Vagina (tissue), 2 donors: ENCODE measurements around the gene NT5C3B. TPM values are rescaled to one million over a fixed set of nuclear protein-coding genes. Genes with fewer than 3 reads are reported as not detected.
A peak's percentile ranks its signal among the peaks of the same experiment; 100 is the strongest.

Source experiments
- DNase-seq, 2 donors: peaks; one replicate each; pipeline ENCODE4 v3.0.0-alpha.2; 2017; ENCODE audit errors: extremely low spot score in 2 of 2
- H3K27ac ChIP-seq: fragments of 200-600 bp; sonication (generic); one replicate; pipeline ENCODE4 v1.5.1; 2019
- H3K27me3 ChIP-seq: fragments of 200-600 bp; sonication (generic); one replicate; pipeline ENCODE4 v1.5.1; 2019
- H3K36me3 ChIP-seq, 2 donors: fragments of 200-600 bp; sonication (generic); one replicate each; pipeline ENCODE4 v1.5.1; 2017 to 2019
- H3K4me1 ChIP-seq: fragments of 200-600 bp; sonication (generic); one replicate; pipeline ENCODE4 v1.5.1; 2019
- H3K4me3 ChIP-seq, 2 donors: fragments of 200-600 bp; sonication (generic); 1 replicate in 1 of 2; 2 replicates in 1 of 2; pipeline ENCODE4 v1.5.1; 2016 to 2019
- H3K9me3 ChIP-seq: fragments of 200-600 bp; sonication (generic); one replicate; pipeline ENCODE4 v1.5.1; 2019
- POLR2A ChIP-seq, 2 donors: fragments of 450-650 bp; IDR thresholded peaks; one replicate each; pipeline ENCODE4 v1.6.1; 2017; ENCODE audit warnings: antibody characterized with exemption in 2 of 2, mild to moderate bottlenecking in 2 of 2, moderate library complexity in 2 of 2
- POLR2AphosphoS5 ChIP-seq, 2 donors: sonication (generic); formaldehyde crosslinking; IDR thresholded peaks; one replicate each; pipeline ENCODE4 v1.9.0; 2017; ENCODE audit warnings: antibody characterized with exemption in 2 of 2, mild to moderate bottlenecking in 2 of 2, low read depth in 1 of 2; ENCODE audit not compliant: insufficient read depth in 1 of 2
- intact Hi-C: fragments of 100-400 bp; cut with DNase I; formaldehyde crosslinking; loops from one replicate; pipeline ENCODE4 v1.15.1; 2023
- total RNA-seq: library from RNA; depleted of rRNA; stranded (reverse); fragments of >200 nt; gene quantifications from one replicate; pipeline ENCODE4 v1.2.3, GENCODE V29; 2016
- TF ChIP-seq, protein P1 (sequence below), 3 experiments: fragments of 450-650 bp in 2 of 3; fragments of 200-600 bp in 1 of 3; sonication (generic) in 1 of 3; IDR thresholded peaks; one replicate each; pipeline ENCODE4 v1.5.1; 2017 to 2019; ENCODE audit warnings: antibody characterized with exemption in 3 of 3, mild to moderate bottlenecking in 2 of 3, moderate library complexity in 2 of 3

NT5C3B gene
- total RNA-seq, 1 donor from 2014 or later = 71.5 TPM

DNA sequence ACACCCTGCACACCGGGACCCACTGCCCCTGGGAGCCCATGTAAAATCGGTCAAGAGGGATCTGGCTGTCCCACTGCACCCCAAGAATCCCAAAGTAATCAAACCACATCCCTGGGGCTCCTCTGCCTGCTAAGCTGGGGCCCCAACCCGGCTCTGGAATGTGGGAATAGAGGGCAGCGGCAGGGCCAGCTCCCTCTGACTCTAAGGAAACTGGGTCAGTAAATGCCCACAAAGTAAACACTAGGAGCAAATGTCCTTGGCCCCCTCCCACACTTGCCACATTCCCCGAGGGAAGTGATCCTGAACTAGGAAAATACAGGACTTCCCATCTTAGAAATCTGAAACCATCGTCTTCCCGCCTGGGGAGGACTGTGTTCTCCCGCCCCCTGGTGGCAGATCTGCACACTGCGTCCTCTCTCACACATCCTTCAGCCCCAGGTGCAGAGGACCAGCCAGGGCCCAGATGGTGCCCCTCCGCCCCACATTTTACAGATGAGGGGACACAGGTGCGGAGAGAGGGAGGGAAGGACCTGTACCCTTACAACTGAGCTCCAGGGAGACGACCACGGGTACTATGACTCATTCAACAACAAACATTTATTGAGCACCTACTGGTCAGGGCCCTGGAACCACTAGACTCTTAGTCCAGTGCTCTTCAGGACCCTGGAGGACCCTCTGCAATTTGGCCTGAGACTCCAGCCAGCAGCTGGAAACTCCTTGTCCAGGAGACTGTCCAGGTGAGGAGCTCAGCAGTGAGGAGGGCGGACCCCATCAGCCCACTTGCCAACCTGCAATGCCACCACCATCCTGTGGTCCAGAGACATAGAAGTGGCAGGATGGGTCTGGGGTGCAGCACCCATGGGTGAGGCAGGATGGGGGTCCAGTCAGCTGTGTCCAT lies 34.4 kb downstream of the NT5C3B start:
- Histone ChIP-seq H3K27me3 (no peaks in the 10 kb centered on the region), H3K4me1 (peaks cover 19% of the 10 kb centered on the region), H3K27ac (peak overlapping the region; percentile 88), H3K9me3 (no peaks in the 10 kb centered on the region), H3K4me3 (peak overlapping the region; percentile 12 to 33), H3K36me3 (no peaks in the 10 kb centered on the region)
- DNase-seq = no peak
- intact Hi-C loops = loop anchor here (5.0 kb wide), 1 partner anchor 64 kb away; no protein-coding TSS in a partner anchor
- TF ChIP-seq POLR2AphosphoS5 (IDR thresholded peaks at IDR 0.05; ENCODE audit: insufficient read depth in 1 of 2, low read depth in 1 of 2) (peak in 1 of 2 donors; percentile 56), POLR2A (IDR thresholded peaks at IDR 0.05) (no peak)
- TF ChIP-seq, protein P1, sequence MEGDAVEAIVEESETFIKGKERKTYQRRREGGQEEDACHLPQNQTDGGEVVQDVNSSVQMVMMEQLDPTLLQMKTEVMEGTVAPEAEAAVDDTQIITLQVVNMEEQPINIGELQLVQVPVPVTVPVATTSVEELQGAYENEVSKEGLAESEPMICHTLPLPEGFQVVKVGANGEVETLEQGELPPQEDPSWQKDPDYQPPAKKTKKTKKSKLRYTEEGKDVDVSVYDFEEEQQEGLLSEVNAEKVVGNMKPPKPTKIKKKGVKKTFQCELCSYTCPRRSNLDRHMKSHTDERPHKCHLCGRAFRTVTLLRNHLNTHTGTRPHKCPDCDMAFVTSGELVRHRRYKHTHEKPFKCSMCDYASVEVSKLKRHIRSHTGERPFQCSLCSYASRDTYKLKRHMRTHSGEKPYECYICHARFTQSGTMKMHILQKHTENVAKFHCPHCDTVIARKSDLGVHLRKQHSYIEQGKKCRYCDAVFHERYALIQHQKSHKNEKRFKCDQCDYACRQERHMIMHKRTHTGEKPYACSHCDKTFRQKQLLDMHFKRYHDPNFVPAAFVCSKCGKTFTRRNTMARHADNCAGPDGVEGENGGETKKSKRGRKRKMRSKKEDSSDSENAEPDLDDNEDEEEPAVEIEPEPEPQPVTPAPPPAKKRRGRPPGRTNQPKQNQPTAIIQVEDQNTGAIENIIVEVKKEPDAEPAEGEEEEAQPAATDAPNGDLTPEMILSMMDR (IDR thresholded peaks at IDR 0.05) = peak; percentile 92 to 98 (median 94)

DNA sequence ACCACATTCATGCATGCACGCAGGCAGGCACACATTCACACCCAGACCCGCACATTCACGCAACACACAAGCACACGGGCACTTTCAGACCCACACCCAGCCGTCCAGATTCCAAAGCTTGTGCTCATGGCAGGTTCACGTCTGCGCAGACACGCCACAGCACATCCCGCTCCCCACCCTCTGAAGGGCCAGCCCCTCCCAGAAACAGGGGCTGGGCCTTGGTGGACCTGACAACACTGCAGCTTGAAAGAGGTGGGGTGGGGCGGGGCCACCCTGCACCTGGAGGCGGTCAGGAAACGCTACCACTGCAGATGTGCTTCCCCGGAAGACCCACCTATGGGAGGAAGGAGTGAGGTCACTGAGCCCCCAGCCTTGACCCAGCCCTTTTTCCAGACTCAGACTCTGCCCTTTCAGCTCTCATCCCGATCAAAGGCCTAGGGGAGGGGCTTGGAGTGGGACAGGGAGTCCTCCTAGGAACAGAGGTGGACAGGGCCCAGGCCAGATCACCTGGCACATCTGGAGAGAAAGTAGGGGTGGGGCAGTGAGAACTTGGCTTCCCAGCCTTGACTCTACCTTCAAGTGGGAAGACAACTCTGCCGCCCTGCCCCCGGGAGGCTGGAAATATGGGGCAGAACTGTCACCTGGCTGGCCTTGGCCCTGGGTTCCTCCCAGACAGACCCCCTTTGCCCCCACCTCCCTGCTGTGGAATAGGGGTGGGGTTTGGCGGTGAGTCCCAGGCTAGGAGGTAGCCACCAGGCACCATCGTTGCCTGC lies 35.2 kb downstream of the NT5C3B start:
- no peak for DNase-seq
- no peaks in the 10 kb centered on the region for H3K9me3 ChIP-seq
- peak overlapping the region; percentile 12 to 33 for H3K4me3 ChIP-seq
- H3K36me3 ChIP-seq = no peaks in the 10 kb centered on the region
- H3K4me1 ChIP-seq = peaks cover 19% of the 10 kb centered on the region
- intact Hi-C loops = loop anchor here (5.0 kb wide), 1 partner anchor 63 kb away; no protein-coding TSS in a partner anchor
- H3K27ac ChIP-seq = peak overlapping the region; percentile 88
- H3K27me3 ChIP-seq = no peaks in the 10 kb centered on the region
- TF ChIP-seq POLR2AphosphoS5 (IDR thresholded peaks at IDR 0.05; ENCODE audit: insufficient read depth in 1 of 2, low read depth in 1 of 2) (peak; percentile 61 to 63), POLR2A (IDR thresholded peaks at IDR 0.05) (no peak)
- TF ChIP-seq, protein P1 (IDR thresholded peaks at IDR 0.05) = no peak

DNA sequence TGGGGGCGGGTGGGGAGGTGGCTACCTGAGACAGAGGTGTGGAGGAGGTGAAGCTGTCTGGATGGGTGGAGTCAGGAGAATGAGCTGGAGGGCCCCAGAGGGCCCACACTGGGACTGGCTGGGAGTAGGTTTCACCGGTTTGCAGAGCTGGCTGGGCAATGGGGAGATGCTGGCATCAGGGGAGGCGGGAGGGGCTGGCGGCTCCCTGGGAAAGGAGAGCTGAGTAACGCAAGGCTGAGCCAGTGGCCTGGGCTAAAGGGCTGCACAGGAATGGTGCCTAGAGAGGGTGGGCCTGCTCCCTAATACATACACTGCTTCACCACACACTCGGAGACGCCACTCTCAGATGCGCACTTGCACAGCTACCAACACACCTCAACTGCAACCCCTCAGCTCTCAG lies 36.7 kb downstream of the NT5C3B start:
- Histone ChIP-seq H3K4me1 (peaks cover 23% of the 10 kb centered on the region), H3K9me3 (no peaks in the 10 kb centered on the region), H3K36me3 (no peaks in the 10 kb centered on the region), H3K4me3 (no peak overlapping the region), H3K27ac (peak overlapping the region; percentile 66), H3K27me3 (no peaks in the 10 kb centered on the region)
- TF ChIP-seq POLR2AphosphoS5 (IDR thresholded peaks at IDR 0.05; ENCODE audit: insufficient read depth in 1 of 2, low read depth in 1 of 2) (no peak), POLR2A (IDR thresholded peaks at IDR 0.05) (no peak)
- TF ChIP-seq, protein P1 (IDR thresholded peaks at IDR 0.05) = no peak
- intact Hi-C loops = no loop called here
- DNase-seq = no peak

DNA sequence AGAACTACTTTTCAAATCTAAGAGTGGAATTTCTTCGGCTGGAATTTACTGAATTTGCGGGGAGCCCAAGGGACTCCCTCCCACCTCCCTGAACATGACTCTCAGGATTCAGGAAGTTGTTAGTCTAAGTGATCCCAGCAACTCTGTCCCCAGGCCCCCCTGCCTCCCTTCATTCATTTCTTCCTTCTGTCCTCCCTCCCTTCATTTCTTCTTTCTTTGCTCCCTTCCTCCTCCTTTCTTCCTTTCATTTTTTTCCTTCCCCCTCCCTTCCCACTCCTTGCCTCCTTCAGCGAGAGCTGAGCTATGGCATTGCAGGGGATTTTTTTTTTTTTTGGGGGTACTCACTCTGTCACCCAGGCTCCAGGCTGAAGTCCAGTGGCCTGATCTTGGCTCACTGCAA lies 38.7 kb downstream of the NT5C3B start:
- Histone ChIP-seq H3K27ac (no peak overlapping the region), H3K9me3 (no peaks in the 10 kb centered on the region), H3K36me3 (no peaks in the 10 kb centered on the region), H3K4me3 (no peak overlapping the region), H3K4me1 (peaks cover 37% of the 10 kb centered on the region), H3K27me3 (no peaks in the 10 kb centered on the region)
- DNase-seq = no peak
- TF ChIP-seq POLR2A (IDR thresholded peaks at IDR 0.05) (no peak), POLR2AphosphoS5 (IDR thresholded peaks at IDR 0.05; ENCODE audit: insufficient read depth in 1 of 2, low read depth in 1 of 2) (no peak)
- TF ChIP-seq, protein P1 (IDR thresholded peaks at IDR 0.05) = no peak
- intact Hi-C loops = no loop called here
